Activated T-cell treated with anti-CD3 and anti-CD28 coated beads for 4 hours (primary cell): ENCODE results near the gene NUMBL.
"Not testable (repeated sequence)": the region's sequence is repeated elsewhere in the genome, so short reads cannot be mapped to it uniquely, and the experiment has no call there.

Experiments used
- DNase-seq: peaks from one replicate; pipeline ENCODE4 v3.0.0-alpha.2; 2020

Gene NUMBL

GRCh38 chr19:40625406-40626120 lies 64.9 kb downstream of the NUMBL start:
- no peak for DNase-seq

GRCh38 chr19:40624369-40625153 lies 65.9 kb downstream of the NUMBL start:
- DNase-seq = not testable (repeated sequence)

- DNase-seq = no peak
Measured at GRCh38 chr19:40623403-40624251, 66.8 kb downstream of the NUMBL start.

GRCh38 chr19:40622773-40623075 lies 67.7 kb downstream of the NUMBL start:
- DNase-seq = no peak

- DNase-seq = no peak
Measured at GRCh38 chr19:40621966-40622772, 68.3 kb downstream of the NUMBL start.

GRCh38 chr19:40621283-40621682 lies 69.2 kb downstream of the NUMBL start:
- DNase-seq = no peak

GRCh38 chr19:40620161-40620485 lies 70.3 kb downstream of the NUMBL start:
- no peak for DNase-seq

GRCh38 chr19:40619333-40620160 lies 70.9 kb downstream of the NUMBL start:
- DNase-seq = no peak

GRCh38 chr19:40617961-40618360 lies 72.5 kb downstream of the NUMBL start:
- no peak for DNase-seq

- DNase-seq = no peak
Measured at GRCh38 chr19:40616941-40617340, 73.5 kb downstream of the NUMBL start.

GRCh38 chr19:40616178-40616577 lies 74.3 kb downstream of the NUMBL start:
- DNase-seq = no peak
